ENCODE measurements around the gene TMC3. TPM values are rescaled to one million over a fixed set of nuclear protein-coding genes. Genes with fewer than 3 reads are reported as not detected.

The TMC3 gene
- total and polyA plus RNA-seq, 9 of the 15 experiments (the other 6 are each of a cell fraction or from before 2014, with no cell fraction given), result 0.01 to 0.14 TPM; not detected in 7

DNA sequence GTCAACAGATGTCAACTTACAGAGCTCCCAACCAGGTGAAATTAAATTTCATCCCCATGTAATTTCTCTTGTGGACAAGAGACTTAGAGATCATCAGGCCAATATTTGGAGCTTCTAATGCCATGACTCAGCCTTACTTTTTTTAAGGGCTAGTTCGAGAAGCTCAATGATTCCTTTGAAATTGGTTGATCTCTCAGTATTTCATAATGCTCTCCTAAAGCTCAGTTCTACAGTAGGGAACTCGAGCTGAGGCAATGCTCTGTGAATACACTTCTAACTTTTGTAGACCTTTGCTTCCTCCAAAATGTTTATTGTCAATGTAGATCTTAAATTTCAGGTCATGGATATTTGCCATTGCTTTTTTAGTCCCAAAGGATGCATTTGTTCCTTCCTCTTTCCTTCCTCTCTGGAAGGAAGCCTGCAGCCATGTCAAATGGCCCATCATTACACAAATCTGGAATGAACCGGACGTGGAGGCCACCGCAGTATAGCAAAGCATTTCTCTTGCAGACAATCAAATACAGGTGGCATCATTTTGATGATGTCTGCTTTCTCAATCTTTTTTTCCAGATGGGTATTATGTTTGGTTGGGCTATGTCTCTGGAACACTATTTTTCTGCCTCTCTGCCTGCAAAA is 78.4 kb downstream of the TMC3 start:
- Histone ChIP-seq H3K9me3 (replicated peaks; ENCODE audit: control insufficient read depth, insufficient read depth, low read depth, low read length) (no peaks in the 10 kb centered on the region), H3K36me3 (ENCODE audit: control insufficient read depth, insufficient read depth, low read length) (no peaks in the 10 kb centered on the region; the same call in 2 of the 3 replicates), H2AFZ (ENCODE audit: low read depth, low read length) (no peak overlapping the region), H3K27me3 (ENCODE audit: control insufficient read depth in 2 of 2, insufficient read depth in 2 of 2, low read length in 2 of 2) (no peaks in the 10 kb centered on the region), H3K27ac (ENCODE audit: extremely low read depth, low read depth, low read length) (no peak overlapping the region), H3K9me1 (ENCODE audit: control insufficient read depth, insufficient read depth, low read length) (no peaks in the 10 kb centered on the region), H3K4me1 (replicated peaks in 1 of 2; ENCODE audit: control insufficient read depth in 2 of 2, insufficient read depth in 2 of 2, low read length in 2 of 2) (no peaks in the 10 kb centered on the region), H3K4me3 (no peak overlapping the region), H3K9ac (ENCODE audit: insufficient read depth in 1 of 2, low read depth in 2 of 2, low read length in 2 of 2) (no peak overlapping the region), H3K4me2 (ENCODE audit: insufficient read depth, low read length) (no peak overlapping the region), H3K79me2 (ENCODE audit: control insufficient read depth, insufficient read depth, low read length) (no peaks in the 10 kb centered on the region), H4K20me1 (replicated peaks; ENCODE audit: control insufficient read depth, insufficient read depth, low read length) (no peaks in the 10 kb centered on the region)
- intact Hi-C loops (cut with micrococcal nuclease), result no loop called here
- no peak for FAIRE-seq
- ATAC-seq, result no peak
- ChIA-PET CTCF (ENCODE audit: low intra/inter-chr PET ratio) (no interaction called here), POLR2A (no interaction called here)
- in situ Hi-C loops (cut with MboI), result no loop called here
- BruUV-seq (replicated peaks), result no TSS peak
- DNase-seq (ENCODE audit: extremely low read depth in 1 of 4, low spot score in 3 of 4), result no peak
- 44% methylated on average over 5 of the region's 5 CpGs for WGBS (ENCODE audit: insufficient coverage, low coverage, missing lambda C conversion rate)
- TF ChIP-seq, protein P1, sequence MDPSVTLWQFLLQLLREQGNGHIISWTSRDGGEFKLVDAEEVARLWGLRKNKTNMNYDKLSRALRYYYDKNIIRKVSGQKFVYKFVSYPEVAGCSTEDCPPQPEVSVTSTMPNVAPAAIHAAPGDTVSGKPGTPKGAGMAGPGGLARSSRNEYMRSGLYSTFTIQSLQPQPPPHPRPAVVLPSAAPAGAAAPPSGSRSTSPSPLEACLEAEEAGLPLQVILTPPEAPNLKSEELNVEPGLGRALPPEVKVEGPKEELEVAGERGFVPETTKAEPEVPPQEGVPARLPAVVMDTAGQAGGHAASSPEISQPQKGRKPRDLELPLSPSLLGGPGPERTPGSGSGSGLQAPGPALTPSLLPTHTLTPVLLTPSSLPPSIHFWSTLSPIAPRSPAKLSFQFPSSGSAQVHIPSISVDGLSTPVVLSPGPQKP (CRISPR knock-in tag; IDR thresholded peaks at IDR 0.05), result no peak
- no peak for TF ChIP-seq ZNF668 (CRISPR knock-in tag; IDR thresholded peaks at IDR 0.05)
- TF ChIP-seq, protein P2, sequence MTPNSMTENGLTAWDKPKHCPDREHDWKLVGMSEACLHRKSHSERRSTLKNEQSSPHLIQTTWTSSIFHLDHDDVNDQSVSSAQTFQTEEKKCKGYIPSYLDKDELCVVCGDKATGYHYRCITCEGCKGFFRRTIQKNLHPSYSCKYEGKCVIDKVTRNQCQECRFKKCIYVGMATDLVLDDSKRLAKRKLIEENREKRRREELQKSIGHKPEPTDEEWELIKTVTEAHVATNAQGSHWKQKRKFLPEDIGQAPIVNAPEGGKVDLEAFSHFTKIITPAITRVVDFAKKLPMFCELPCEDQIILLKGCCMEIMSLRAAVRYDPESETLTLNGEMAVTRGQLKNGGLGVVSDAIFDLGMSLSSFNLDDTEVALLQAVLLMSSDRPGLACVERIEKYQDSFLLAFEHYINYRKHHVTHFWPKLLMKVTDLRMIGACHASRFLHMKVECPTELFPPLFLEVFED (CRISPR knock-in tag; conservative IDR thresholded peaks at IDR 0.05), result no peak
- TF ChIP-seq, protein P3, sequence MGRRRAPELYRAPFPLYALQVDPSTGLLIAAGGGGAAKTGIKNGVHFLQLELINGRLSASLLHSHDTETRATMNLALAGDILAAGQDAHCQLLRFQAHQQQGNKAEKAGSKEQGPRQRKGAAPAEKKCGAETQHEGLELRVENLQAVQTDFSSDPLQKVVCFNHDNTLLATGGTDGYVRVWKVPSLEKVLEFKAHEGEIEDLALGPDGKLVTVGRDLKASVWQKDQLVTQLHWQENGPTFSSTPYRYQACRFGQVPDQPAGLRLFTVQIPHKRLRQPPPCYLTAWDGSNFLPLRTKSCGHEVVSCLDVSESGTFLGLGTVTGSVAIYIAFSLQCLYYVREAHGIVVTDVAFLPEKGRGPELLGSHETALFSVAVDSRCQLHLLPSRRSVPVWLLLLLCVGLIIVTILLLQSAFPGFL (CRISPR knock-in tag; IDR thresholded peaks at IDR 0.05), result no peak
- TF ChIP-seq ZNF444 (CRISPR knock-in tag; IDR thresholded peaks at IDR 0.05), result no peak
- TF ChIP-seq CSDE1 (IDR thresholded peaks at IDR 0.05), result no peak
- no peak for TF ChIP-seq POLR2B (IDR thresholded peaks at IDR 0.05; ENCODE audit: low read depth, partially characterized antibody)
- TF ChIP-seq PML (IDR thresholded peaks at IDR 0.05; ENCODE audit: low read length), result no peak
- no peak for TF ChIP-seq STAT5B (CRISPR knock-in tag; IDR thresholded peaks at IDR 0.05)
- no peak for TF ChIP-seq SAFB (IDR thresholded peaks at IDR 0.05; ENCODE audit: borderline replicate concordance, low read depth, low read length)
